IPS DF 6.9 (cell line): ENCODE measurements around the gene FEN1.

ENCODE experiments used
- DNase-seq: peaks from one replicate; pipeline ENCODE4 v3.0.0-alpha.2; 2013; ENCODE audit warnings: low read depth, low spot score
- H3K27ac ChIP-seq: one replicate; pipeline ENCODE4 v1.5.1; 2013; ENCODE audit warnings: low read length, control low read depth
- H3K27me3 ChIP-seq: 2 replicates; pipeline ENCODE4 v1.6.1; 2013; ENCODE audit warnings: mild to moderate bottlenecking, low read length; ENCODE audit not compliant: control insufficient read depth, insufficient read depth
- H3K36me3 ChIP-seq: 2 replicates; pipeline ENCODE4 v1.6.1; 2013; ENCODE audit warnings: low read length; ENCODE audit not compliant: control insufficient read depth, insufficient read depth
- H3K4me1 ChIP-seq: 2 replicates; pipeline ENCODE4 v1.6.1; 2013; ENCODE audit warnings: low read length; ENCODE audit not compliant: control insufficient read depth, insufficient read depth
- H3K4me3 ChIP-seq: 2 replicates; pipeline ENCODE4 v1.5.1; 2013; ENCODE audit warnings: mild to moderate bottlenecking, low read length
- H3K9me3 ChIP-seq: 2 replicates; pipeline ENCODE4 v1.6.1; 2013; ENCODE audit warnings: low read length, inconsistent platforms; ENCODE audit not compliant: control insufficient read depth, insufficient read depth
- WGBS: extraction: QIAGEN DNeasy Blood & Tissue Kit; methylation state at CpG from one replicate; pipeline ENCODE4 v1.1.7; 2013; ENCODE audit warnings: mixed read lengths, missing lambda C conversion rate; ENCODE audit not compliant: insufficient read length, insufficient coverage; 5-methylcytosine and 5-hydroxymethylcytosine counted together

The FEN1 gene

GRCh38 chr11:61834278-61835048, 41.8 kb downstream of the FEN1 start:
- Histone ChIP-seq H3K36me3 (peaks cover 16% of the 10 kb centered on the region), H3K27me3 (no peaks in the 10 kb centered on the region), H3K9me3 (no peaks in the 10 kb centered on the region), H3K27ac (peak overlapping the region; percentile 44), H3K4me1 (peaks cover 13% of the 10 kb centered on the region), H3K4me3 (no peak overlapping the region)
- no CpG with 5 or more reads among the region's 12 CpGs for WGBS
- DNase-seq, result no peak

GRCh38 chr11:61836193-61836592, 43.5 kb downstream of the FEN1 start:
- H3K9me3 ChIP-seq, result no peaks in the 10 kb centered on the region

GRCh38 chr11:61837411-61838005, 44.8 kb downstream of the FEN1 start:
- H3K27me3 ChIP-seq, result no peaks in the 10 kb centered on the region
- H3K27ac ChIP-seq, result no peak overlapping the region
- H3K36me3 ChIP-seq, result peaks cover 41% of the 10 kb centered on the region
- peaks cover 13% of the 10 kb centered on the region for H3K4me1 ChIP-seq
- DNase-seq, result no peak
- no CpG with 5 or more reads among the region's 15 CpGs for WGBS
- H3K9me3 ChIP-seq, result no peaks in the 10 kb centered on the region
- no peak overlapping the region for H3K4me3 ChIP-seq

More at GRCh38 chr11:61836193-61836592, 43.5 kb downstream of the FEN1 start:
- H3K36me3 ChIP-seq, result peaks cover 33% of the 10 kb centered on the region
- H3K27ac ChIP-seq, result no peak overlapping the region
- no peak overlapping the region for H3K4me3 ChIP-seq
- no CpG with 5 or more reads among the region's 8 CpGs for WGBS
- H3K27me3 ChIP-seq, result no peaks in the 10 kb centered on the region
- H3K4me1 ChIP-seq, result peaks cover 13% of the 10 kb centered on the region
- DNase-seq, result no peak

GRCh38 chr11:61838501-61838900, 45.8 kb downstream of the FEN1 start:
- no peak overlapping the region for H3K27ac ChIP-seq
- no peaks in the 10 kb centered on the region for H3K27me3 ChIP-seq
- peaks cover 8% of the 10 kb centered on the region for H3K4me1 ChIP-seq
- DNase-seq, result no peak
- H3K36me3 ChIP-seq, result peaks cover 50% of the 10 kb centered on the region
- H3K9me3 ChIP-seq, result no peaks in the 10 kb centered on the region
- no CpG with 5 or more reads among the region's 5 CpGs for WGBS
- H3K4me3 ChIP-seq, result no peak overlapping the region

- WGBS, result no CpG with 5 or more reads among the region's 10 CpGs
- peaks cover 46% of the 10 kb centered on the region for H3K36me3 ChIP-seq
- H3K9me3 ChIP-seq, result no peaks in the 10 kb centered on the region
- H3K4me1 ChIP-seq, result peaks cover 5% of the 10 kb centered on the region
- H3K4me3 ChIP-seq, result no peak overlapping the region
- H3K27me3 ChIP-seq, result no peaks in the 10 kb centered on the region
- no peak for DNase-seq
- no peak overlapping the region for H3K27ac ChIP-seq
Measured at GRCh38 chr11:61838921-61839320, 46.2 kb downstream of the FEN1 start.

- H3K36me3 ChIP-seq, result peaks cover 46% of the 10 kb centered on the region
- no peak overlapping the region for H3K27ac ChIP-seq
- H3K9me3 ChIP-seq, result no peaks in the 10 kb centered on the region
- H3K4me3 ChIP-seq, result no peak overlapping the region
- WGBS, result no CpG with 5 or more reads among the region's 2 CpGs
- no peaks in the 10 kb centered on the region; the same call in 1 of the 2 replicates for H3K4me1 ChIP-seq
- no peaks in the 10 kb centered on the region for H3K27me3 ChIP-seq
- DNase-seq, result no peak
Measured at GRCh38 chr11:61839742-61840141, 47.0 kb downstream of the FEN1 start.

- Histone ChIP-seq H3K36me3 (peaks cover 50% of the 10 kb centered on the region), H3K9me3 (no peaks in the 10 kb centered on the region), H3K27me3 (no peaks in the 10 kb centered on the region), H3K4me3 (no peak overlapping the region), H3K27ac (no peak overlapping the region), H3K4me1 (no peaks in the 10 kb centered on the region)
- DNase-seq, result no peak
- no CpG with 5 or more reads among the region's 7 CpGs for WGBS
Measured at GRCh38 chr11:61840371-61840770, 47.7 kb downstream of the FEN1 start.

- H3K36me3 ChIP-seq, result peaks cover 55% of the 10 kb centered on the region
Measured at GRCh38 chr11:61841636-61842527, 49.2 kb downstream of the FEN1 start.

GRCh38 chr11:61842528-61842820, 49.8 kb downstream of the FEN1 start:
- Histone ChIP-seq H3K27me3 (no peaks in the 10 kb centered on the region), H3K27ac (no peak overlapping the region), H3K9me3 (no peaks in the 10 kb centered on the region), H3K36me3 (peaks cover 58% of the 10 kb centered on the region), H3K4me3 (no peak overlapping the region), H3K4me1 (no peaks in the 10 kb centered on the region)
- no CpG with 5 or more reads among the region's 7 CpGs for WGBS
- DNase-seq, result no peak

More at GRCh38 chr11:61841636-61842527, 49.2 kb downstream of the FEN1 start:
- Histone ChIP-seq H3K27ac (no peak overlapping the region), H3K4me3 (no peak overlapping the region), H3K27me3 (no peaks in the 10 kb centered on the region), H3K4me1 (no peaks in the 10 kb centered on the region), H3K9me3 (no peaks in the 10 kb centered on the region)
- WGBS, result no CpG with 5 or more reads among the region's 12 CpGs
- no peak for DNase-seq

GRCh38 chr11:61844909-61845565, 52.3 kb downstream of the FEN1 start:
- Histone ChIP-seq H3K36me3 (peaks cover 60% of the 10 kb centered on the region), H3K4me1 (no peaks in the 10 kb centered on the region), H3K27ac (no peak overlapping the region), H3K4me3 (no peak overlapping the region), H3K9me3 (no peaks in the 10 kb centered on the region), H3K27me3 (no peaks in the 10 kb centered on the region)
- DNase-seq, result no peak
- 100% methylated on average over 1 of the region's 16 CpGs for whole genome bisulfite sequencing
